Ascending aorta (tissue), 2 donors: ENCODE measurements around the gene ATP11C. TPM values are rescaled to one million over a fixed set of nuclear protein-coding genes. Genes with fewer than 3 reads are reported as not detected.

Experiments
- DNase-seq, 2 donors: peaks; one replicate each; pipeline ENCODE4 v3.0.0-alpha.2; 2019; ENCODE audit warnings: low spot score in 2 of 2
- H3K27ac ChIP-seq, 2 donors: fragments of 200-600 bp; sonication (generic); one replicate each; pipeline ENCODE4 v1.5.1; 2016 to 2017; ENCODE audit warnings: mild to moderate bottlenecking in 1 of 2
- H3K27me3 ChIP-seq: fragments of 200-600 bp; sonication (generic); one replicate; pipeline ENCODE4 v1.5.1; 2017
- H3K36me3 ChIP-seq, 2 donors: fragments of 200-600 bp; sonication (generic); one replicate each; pipeline ENCODE4 v1.5.1; 2016
- H3K4me1 ChIP-seq, 2 donors: fragments of 200-600 bp; sonication (generic); one replicate each; pipeline ENCODE4 v1.5.1; 2016 to 2017; ENCODE audit warnings: mild to moderate bottlenecking in 1 of 2
- H3K4me3 ChIP-seq, 2 donors: fragments of 200-600 bp; sonication (generic); one replicate each; pipeline ENCODE4 v1.5.1; 2016 to 2017; ENCODE audit warnings: mild to moderate bottlenecking in 1 of 2
- H3K9me3 ChIP-seq, 2 donors: fragments of 200-600 bp; sonication (generic); one replicate each; pipeline ENCODE4 v1.5.1; 2016
- intact Hi-C: fragments of 100-400 bp; cut with DNase I; formaldehyde crosslinking; loops from one replicate; pipeline ENCODE4 v1.15.1; 2023
- total RNA-seq: library from RNA; depleted of rRNA; stranded (reverse); fragments of >200 nt; gene quantifications from one replicate; pipeline ENCODE4 v1.1.0, GENCODE V29; 2016
- TF ChIP-seq, protein P1 (sequence below), 3 experiments: fragments of 200-600 bp in 2 of 3; fragments of 450-650 bp in 1 of 3; sonication (generic) in 2 of 3; IDR thresholded peaks; one replicate each; pipeline ENCODE4 v1.5.1; 2016 to 2019; ENCODE audit warnings: antibody characterized with exemption in 3 of 3, mild to moderate bottlenecking in 1 of 3, moderate library complexity in 1 of 3

The ATP11C gene
- total RNA-seq, 1 donor from 2014 or later = 16.4 TPM

DNA sequence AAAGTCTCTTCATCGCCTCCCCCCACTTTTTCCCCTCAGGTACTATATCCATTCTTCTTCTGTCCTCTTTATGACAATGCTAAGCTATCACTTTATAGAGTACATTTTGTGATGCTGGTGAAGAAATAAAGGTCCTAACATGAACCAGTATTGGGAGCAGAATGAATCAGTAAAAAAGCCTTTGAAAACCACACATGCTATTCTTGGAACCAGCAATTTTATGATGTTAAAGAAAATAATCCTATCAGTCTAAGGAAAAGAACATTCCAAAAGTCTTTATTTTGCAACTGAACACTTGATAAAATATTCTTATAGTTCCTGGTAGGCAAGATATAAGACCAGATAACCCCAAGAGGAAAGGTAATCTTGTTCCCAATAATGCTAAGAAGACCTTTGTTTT is 117.1 kb downstream of the ATP11C start:
- peaks cover 0 to 3% of the 10 kb centered on the region in 2 donors for H3K36me3 ChIP-seq
- TF ChIP-seq, protein P1, sequence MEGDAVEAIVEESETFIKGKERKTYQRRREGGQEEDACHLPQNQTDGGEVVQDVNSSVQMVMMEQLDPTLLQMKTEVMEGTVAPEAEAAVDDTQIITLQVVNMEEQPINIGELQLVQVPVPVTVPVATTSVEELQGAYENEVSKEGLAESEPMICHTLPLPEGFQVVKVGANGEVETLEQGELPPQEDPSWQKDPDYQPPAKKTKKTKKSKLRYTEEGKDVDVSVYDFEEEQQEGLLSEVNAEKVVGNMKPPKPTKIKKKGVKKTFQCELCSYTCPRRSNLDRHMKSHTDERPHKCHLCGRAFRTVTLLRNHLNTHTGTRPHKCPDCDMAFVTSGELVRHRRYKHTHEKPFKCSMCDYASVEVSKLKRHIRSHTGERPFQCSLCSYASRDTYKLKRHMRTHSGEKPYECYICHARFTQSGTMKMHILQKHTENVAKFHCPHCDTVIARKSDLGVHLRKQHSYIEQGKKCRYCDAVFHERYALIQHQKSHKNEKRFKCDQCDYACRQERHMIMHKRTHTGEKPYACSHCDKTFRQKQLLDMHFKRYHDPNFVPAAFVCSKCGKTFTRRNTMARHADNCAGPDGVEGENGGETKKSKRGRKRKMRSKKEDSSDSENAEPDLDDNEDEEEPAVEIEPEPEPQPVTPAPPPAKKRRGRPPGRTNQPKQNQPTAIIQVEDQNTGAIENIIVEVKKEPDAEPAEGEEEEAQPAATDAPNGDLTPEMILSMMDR (IDR thresholded peaks at IDR 0.05) = no peak
- H3K27me3 ChIP-seq = no peaks in the 10 kb centered on the region
- no peak for DNase-seq
- H3K4me1 ChIP-seq = no peaks in the 10 kb centered on the region
- intact Hi-C loops = no loop called here
- H3K9me3 ChIP-seq = no peaks in the 10 kb centered on the region
- no peak overlapping the region for H3K4me3 ChIP-seq
- no peak overlapping the region for H3K27ac ChIP-seq

DNA sequence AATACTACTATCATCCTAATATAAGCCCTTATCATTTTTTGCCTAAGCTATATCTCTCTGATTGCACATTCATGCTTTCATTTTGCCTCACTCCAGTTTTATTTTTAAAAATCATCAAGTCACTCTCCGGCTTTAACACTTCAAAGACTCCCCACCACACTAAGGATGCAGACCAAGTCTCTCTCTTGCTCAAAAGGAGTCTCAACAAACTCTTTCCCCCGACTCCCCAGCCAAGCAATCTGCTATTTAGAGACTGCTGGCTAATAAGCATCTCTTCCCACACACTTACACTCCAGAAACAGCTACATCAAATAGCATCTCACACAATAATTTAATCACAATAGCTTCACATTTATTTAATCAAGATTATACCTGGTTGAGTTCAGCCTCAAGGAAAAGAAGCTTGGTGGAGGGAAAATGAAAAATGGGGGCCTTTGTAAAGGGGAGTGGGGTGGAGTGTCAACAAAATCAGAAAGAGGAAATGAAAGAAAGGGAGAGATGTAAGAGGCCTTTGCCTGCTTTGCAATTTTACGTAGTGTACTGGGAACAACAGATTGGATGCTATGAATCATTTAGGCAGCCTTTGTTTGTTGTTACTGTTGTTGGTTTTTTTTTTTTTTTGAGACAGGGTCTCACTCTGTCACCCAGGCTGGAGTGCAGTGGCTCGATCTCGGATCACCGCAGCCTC is 120.8 kb downstream of the ATP11C start:
- intact Hi-C loops = no loop called here
- no peaks in the 10 kb centered on the region for H3K27me3 ChIP-seq
- no peaks in the 10 kb centered on the region for H3K9me3 ChIP-seq
- H3K36me3 ChIP-seq = peaks cover 0 to 3% of the 10 kb centered on the region in 2 donors
- no peak overlapping the region for H3K27ac ChIP-seq
- no peaks in the 10 kb centered on the region for H3K4me1 ChIP-seq
- no peak for DNase-seq
- TF ChIP-seq, protein P1 (IDR thresholded peaks at IDR 0.05) = no peak
- H3K4me3 ChIP-seq = no peak overlapping the region

DNA sequence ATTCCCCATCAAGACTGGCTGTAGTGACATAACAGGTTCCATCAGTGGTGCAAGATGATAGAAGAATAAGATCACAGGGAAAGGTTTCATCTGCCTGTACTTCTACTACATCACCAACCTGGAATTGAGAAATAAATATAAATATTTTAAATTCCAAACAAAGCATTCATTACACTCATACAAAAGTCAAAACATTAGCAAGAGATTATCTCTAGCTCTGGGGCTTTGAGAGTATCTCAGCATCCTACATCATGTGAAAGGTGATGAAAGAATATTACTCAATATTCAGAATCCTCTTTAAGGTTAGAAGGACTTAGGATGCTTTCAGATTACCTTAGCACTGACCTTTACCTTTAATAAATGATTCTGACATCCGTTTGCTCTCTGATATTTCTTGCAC is 128.4 kb downstream of the ATP11C start:
- DNase-seq = no peak
- H3K36me3 ChIP-seq = peaks cover 7 to 11% of the 10 kb centered on the region in 2 donors
- TF ChIP-seq, protein P1 (IDR thresholded peaks at IDR 0.05) = no peak
- H3K4me1 ChIP-seq = no peaks in the 10 kb centered on the region
- H3K27me3 ChIP-seq = no peaks in the 10 kb centered on the region
- intact Hi-C loops = no loop called here
- H3K9me3 ChIP-seq = no peaks in the 10 kb centered on the region
- no peak overlapping the region for H3K27ac ChIP-seq
- no peak overlapping the region for H3K4me3 ChIP-seq

DNA sequence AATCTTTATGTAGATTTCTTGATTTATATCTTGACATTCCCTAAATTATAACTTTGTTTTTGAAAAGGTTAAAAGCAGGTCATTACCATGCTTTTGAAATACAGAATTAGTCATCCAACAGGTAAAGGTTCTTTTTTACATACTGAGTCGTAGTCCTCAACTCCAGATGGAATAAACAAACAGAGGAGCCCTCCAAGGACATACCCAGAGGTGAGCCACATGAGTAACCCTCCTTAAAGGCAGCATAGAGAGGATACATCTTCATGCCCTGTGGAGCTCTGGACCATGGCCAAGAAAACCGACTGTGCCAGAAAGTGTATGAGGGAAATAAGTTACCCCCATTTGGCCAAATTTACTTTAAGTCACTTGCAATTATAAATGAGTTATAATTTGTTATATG is 129.6 kb downstream of the ATP11C start:
- no peak overlapping the region for H3K4me3 ChIP-seq
- no peaks in the 10 kb centered on the region for H3K9me3 ChIP-seq
- no peak overlapping the region for H3K27ac ChIP-seq
- peaks cover 7 to 11% of the 10 kb centered on the region in 2 donors for H3K36me3 ChIP-seq
- DNase-seq = no peak
- no peaks in the 10 kb centered on the region for H3K27me3 ChIP-seq
- H3K4me1 ChIP-seq = no peaks in the 10 kb centered on the region
- TF ChIP-seq, protein P1 (IDR thresholded peaks at IDR 0.05) = no peak
- intact Hi-C loops = no loop called here

DNA sequence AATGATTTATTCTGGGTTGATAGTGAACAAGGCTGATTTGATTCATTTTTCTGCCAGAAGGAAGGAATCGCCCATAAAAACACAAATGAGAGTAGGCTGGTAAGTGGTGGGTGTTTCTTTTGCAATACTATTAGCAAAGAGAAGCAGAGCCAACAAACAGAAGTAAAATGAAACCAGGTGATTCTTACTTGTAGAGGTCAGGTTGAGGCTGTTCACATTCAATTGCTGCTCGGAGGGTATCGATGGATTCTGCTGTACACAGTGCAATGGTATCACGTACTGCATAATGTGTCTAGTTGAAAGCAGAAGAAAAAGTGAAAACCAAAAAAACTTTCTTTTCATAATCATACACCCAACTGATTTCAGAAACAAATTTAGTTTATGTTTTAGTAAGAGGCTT is 130.8 kb downstream of the ATP11C start:
- Histone ChIP-seq H3K27me3 (no peaks in the 10 kb centered on the region), H3K4me3 (no peak overlapping the region), H3K36me3 (peaks cover 7 to 11% of the 10 kb centered on the region in 2 donors), H3K4me1 (no peaks in the 10 kb centered on the region), H3K27ac (no peak overlapping the region), H3K9me3 (no peaks in the 10 kb centered on the region)
- intact Hi-C loops = no loop called here
- no peak for DNase-seq
- TF ChIP-seq, protein P1 (IDR thresholded peaks at IDR 0.05) = no peak
